ENCODE measurements around the gene TOP3B. TPM values are rescaled to one million over a fixed set of nuclear protein-coding genes. Genes with fewer than 3 reads are reported as not detected.
A peak's percentile ranks its signal among the peaks of the same experiment; 100 is the strongest.

The TOP3B gene
- total RNA-seq, 1 donor from 2014 or later, result 13.4 TPM

DNA sequence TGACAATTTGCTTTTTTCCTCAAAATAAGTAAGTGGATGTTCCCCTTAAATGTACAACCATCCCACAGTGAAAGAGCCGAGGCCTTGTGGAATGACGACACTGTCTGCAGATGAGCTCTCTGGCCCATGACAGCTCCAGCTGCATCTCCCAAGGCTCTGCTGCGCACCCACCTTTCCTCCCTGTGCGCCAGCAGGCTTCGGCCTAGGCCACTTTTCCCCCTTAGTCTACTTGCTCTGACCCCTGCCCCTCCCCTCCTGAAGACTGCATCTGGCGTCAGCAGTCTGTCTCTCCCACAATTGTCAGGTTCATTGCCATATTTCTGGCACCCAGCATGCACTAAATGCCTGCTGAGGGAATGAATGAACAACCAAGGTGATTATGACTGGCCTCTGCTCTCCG lies 2.0 kb downstream of the TOP3B start:
- no peak for DNase-seq

DNA sequence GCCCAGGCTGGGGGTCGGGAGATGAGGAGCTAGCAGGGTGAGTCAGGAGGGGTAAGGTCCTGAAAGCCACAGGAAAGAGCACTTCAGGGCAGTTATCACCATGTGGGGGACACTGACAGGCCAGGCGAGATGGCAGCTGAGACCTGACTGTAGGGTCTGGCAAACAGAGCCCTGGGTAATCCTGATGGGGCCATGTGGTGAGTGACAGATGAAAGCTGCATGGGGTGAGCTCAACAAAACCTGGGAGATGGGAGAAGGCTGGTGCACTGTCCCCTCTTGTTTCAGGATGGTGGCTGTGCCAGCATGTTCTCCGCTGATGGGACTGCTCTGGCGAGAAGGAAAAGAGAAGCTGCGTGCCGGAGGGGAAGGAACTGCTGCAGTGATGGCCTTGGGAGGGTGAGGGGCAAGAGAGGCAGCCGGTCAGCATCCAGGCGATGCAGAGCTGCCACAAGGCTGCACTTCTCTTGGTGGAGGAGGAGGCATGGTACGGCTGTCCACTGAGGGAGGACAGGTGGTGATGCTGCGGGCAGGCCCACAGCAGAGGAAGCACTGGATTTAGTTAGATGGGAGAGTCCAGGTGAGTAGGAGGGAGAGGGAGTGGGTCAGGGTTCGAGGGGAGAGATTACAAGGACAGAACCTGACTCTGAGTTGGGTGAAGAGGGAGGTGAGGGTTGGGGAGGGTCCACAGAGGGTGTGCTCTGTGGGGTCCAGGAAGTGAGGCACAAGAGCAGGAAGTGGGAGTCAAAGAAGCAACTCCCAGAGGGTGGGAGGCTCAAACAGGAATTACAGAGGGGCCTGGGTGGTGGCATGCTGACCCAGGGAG lies 3.8 kb downstream of the TOP3B start:
- no peak for DNase-seq

DNA sequence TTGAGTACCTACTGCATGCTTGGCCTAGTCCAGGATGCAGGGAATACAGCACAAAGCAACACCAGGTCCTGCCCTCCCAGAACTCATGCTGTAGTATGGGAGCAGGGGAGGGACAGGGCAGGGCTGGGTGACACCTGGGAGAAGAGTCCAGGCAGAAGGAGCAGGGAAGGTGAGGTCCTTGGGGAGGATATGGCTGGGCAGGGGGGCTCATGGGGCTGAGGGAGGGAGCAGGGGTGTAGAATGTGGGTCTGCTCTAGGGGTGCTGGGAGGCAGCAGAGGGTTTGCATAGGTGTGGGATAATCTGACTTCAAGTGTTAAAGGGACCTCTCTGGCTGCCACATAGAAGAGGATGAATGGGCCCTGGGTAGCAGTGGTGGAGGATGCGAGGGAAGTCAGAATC lies 4.8 kb downstream of the TOP3B start:
- no peak for DNase-seq

DNA sequence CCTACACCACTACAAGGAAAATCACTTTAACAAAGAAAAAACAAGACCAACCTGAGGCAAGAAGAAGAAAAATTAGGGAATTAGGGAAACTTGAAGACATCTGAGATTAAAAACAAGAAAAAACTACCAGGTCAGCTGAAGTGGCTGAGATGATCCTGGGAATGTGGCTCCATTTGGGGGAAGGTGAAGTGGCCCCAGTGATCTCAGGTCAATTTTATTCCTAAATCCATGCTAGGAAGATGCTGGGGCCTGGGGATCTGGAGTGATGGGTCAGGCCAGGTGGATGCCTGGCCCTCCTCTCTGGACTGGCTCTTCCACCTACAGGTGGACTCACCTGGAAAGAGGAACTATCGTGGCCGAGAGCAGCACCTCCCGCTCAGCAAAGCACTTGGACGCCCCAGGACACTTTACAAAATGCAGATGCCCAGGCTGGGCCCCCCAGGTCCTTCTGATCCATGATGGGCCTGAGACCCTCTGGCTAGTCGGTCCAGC lies 6.7 kb downstream of the TOP3B start:
- DNase-seq, result no peak

DNA sequence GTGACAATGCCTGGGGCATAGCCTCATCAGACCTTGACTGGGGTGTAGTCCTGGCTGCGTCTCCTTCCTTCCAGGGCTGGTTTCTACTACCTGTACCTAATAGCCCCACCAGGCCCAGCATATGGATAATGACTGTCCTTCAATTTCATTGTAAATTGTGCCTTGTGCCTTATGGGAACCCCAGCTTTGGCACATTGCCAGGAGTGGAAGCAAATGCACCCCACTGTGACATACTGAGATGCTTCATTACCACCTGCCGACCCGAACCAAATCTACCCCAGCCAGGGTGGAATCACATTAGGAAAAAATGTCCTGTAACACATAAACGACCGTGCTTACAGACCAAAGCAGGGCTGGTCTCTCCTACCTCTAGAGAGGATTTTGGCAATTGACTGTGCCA lies 7.3 kb downstream of the TOP3B start:
- DNase-seq, result no peak

DNA sequence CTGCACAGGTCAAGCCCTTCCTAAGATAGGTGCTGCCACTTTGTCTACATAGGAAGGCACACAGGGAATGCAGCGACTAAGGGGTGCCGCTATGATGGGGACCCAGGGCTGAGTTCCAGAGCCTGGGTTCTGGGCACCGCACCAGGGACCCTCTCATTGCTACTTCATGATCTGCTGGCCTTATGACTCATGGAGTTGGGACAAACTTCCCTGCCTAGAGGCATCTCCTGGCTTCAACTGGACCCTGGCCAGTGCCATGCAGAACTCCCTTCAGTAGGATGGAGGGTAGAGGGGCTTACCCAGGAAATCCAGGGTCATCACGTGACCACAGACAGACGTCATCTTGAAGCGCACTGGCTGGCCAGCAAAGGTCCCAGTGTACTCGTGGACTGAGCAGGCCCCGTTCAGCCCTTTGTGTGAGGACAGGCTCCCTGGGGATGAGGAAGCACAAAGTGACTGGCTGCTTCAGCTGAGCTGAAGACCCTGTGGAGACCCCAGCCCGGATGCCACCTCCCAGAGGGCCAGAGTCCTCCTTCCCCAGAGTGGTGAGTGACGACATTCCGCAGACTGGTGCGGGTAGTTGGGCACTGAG lies 8.4 kb downstream of the TOP3B start:
- no peak for DNase-seq

DNA sequence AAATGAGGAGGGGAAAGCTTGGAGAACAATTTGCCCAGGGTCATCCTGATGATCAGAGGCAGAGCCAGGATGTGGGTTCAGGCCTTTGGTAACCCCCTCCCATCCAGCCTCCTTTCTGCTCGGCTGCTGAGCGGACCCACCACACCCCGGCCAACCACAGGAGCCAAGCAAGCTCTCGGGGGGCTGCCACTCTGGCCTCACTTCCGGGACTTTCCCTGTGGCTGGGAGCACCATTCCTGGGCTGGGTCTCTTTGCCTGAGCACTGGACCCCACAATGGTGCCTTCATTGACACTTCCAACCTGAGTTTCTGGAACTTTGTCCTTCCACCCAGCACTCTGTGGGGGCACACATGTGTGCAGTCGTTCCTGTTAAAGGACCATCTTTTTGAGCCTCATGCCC lies 9.8 kb downstream of the TOP3B start:
- DNase-seq, result no peak

DNA sequence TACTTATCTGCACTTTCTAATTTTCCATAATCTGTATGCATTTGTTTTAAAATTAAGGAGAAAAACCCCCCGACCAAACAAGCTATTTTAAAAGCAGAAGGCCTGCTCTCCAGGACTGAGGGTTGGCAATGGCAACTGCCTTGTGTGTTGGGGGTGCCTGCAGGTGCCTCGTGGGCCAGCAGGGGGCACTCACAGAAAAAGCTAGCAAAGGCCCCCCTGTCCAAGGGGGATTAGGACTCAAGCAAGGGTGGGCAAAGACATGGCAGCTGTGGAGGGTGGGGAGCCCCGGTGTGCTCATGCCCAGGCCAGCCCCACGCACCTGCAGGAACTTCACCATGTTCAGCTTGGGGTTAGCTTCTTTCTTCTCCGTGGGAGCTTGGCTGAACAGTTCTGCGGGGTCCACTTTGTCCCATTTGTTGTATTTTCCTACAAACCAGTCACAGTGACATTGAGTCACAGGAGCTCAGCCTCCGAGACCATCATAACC lies 10.3 kb downstream of the TOP3B start:
- DNase-seq, result peak; percentile 7

DNA sequence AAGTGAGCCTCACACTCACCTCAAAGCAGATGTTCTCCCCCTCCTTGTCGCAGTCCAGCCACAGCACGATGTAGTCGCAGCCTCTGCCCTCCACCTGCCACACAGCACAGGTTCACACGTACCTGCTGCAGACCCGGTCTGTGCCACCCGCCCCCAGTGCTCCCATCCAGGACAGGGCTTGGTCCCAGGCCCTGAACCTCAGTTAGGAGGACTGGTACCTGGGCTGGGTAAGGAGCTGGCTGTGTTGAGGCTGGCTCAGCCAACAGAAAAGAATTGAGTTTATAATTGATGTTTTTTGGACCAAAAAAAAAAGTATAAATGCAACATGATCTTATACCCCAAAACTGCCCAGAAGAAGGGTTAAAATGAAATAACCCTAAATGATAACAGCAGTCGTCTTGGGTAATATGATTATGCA lies 10.7 kb downstream of the TOP3B start:
- no peak for DNase-seq

DNA sequence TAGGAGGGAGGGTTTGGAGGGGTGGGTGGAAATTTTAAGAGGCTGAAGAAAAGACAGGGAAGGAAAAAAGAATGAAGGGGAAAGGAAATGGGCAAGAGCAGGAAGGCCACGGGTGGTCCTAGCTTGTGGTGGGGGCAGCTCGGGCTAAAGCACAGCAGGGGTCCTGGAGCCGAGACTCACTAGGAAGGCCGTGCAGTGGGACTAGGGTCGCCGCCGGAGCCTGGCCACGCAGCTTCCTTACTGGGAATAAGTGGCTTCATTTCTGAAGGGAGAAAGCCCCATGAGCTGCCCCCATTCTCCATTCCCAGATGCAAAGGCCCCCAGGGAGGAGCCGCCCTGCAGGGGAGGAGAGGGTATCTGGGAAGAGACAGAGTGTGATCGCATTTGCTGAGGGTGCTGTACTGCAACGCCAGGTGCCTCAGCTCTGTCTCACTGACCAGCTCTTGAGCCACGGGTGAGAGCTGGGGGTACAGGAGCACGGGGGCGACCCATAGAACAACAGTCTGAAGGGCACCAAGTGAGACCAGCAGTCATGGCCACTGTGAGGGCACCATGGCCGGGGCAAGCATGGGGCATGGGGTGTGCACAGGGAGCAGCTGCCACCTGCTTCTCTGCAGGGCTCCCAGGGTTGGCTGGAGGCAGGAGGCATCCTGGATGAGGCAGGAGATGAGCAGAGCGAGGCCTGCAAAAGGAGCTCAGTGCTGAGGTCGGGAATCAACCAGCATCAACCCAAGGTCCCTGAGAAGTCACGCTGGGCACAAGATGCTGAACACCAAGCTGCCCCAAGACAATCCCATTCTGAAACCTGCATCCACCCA lies 11.6 kb downstream of the TOP3B start:
- DNase-seq, result no peak

DNA sequence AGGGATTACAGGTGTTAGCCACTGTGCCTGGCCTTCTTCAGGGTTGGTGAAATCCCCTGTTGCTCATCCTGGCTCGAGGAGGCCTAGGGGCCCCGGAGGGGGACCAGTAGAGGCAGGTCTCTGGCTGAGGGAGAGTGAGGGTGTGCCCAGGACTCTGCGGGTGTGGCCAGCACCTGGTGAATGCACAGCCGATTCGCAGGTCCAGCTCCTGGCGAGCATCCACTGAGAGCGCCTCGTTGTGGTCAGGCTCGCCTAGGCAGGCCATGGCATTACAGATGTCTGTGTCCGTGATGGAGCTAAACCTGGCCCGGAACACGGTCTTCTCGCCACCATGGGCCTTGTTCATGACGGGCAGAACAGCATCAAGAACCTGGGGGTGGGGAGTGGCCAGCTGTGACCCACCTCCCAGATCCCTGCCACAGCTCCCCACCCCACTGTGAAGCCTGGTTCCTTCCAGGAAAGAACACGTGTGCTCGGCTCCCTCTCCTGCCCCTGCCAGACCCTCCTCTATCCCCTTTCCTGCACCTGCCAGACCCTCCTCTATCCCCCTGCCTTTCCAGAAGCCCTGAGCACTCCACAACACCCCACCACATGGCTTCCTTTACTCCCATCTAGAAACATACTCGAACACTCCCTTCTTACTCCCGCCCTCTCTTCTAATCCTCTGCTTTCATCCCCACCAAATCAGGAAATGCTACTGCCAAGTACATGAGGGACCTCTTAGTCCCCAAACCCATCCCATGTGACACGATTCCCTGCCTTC lies 12.4 kb downstream of the TOP3B start:
- DNase-seq, result no peak

DNA sequence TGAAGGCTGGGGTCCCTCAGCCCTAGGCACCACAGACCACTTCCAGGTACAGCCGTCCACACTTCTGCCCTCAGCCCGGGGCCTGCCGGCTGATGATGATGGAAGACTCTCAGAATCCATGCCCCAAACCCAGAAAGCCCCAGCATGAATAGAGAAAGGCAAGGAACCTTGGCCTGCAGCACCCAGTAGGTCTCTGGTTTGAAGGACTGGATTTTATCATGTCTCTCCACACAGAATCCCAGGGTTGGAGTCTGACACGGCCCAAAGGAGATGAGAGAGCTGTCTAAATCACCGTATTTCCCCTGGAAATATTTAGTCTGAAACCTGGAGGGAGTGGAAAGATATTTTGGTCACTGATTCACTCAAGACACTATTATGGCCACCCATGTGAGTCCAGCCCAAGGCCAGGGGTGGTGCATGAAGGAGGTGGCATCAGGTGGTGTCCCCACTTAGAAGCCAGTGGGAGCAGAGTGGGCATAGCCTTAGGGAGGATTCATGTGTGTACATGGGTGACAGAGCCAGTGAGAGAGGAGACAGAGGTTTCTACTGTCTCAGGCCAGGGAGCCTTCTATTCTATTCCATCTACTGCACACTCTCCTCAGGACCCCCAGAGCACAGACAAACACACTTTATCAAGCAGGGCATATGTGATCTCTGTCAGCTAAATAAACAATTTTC lies 14.0 kb downstream of the TOP3B start:
- DNase-seq, result no peak

DNA sequence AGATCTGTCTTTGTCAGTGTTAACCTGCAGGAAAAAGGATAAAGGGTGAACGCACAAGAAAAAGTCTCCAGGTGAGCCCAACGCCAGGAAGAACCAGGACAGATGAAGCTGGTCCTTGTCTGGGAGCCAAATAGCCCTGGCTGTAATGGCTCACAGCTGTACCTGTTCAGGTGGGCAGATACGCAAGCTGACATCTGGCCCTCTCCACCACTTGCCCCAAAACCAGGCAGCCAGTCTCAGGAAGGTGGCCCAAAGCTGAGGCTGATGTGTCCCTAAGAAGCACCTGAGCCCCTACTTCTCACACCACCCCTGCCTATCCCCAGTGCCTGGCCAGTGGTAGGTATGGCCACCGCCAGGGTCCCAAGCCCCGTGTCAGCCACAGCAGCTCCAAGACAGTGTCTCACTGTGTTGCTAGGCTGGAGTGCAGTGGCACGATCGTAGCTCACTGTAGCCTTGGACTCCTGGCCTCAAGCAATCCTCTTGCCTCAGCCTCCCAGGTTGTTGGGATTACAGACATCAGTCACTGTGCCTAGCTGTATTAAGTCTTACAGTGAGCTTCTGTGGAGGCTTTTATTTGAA lies 14.8 kb downstream of the TOP3B start:
- DNase-seq, result no peak

DNA sequence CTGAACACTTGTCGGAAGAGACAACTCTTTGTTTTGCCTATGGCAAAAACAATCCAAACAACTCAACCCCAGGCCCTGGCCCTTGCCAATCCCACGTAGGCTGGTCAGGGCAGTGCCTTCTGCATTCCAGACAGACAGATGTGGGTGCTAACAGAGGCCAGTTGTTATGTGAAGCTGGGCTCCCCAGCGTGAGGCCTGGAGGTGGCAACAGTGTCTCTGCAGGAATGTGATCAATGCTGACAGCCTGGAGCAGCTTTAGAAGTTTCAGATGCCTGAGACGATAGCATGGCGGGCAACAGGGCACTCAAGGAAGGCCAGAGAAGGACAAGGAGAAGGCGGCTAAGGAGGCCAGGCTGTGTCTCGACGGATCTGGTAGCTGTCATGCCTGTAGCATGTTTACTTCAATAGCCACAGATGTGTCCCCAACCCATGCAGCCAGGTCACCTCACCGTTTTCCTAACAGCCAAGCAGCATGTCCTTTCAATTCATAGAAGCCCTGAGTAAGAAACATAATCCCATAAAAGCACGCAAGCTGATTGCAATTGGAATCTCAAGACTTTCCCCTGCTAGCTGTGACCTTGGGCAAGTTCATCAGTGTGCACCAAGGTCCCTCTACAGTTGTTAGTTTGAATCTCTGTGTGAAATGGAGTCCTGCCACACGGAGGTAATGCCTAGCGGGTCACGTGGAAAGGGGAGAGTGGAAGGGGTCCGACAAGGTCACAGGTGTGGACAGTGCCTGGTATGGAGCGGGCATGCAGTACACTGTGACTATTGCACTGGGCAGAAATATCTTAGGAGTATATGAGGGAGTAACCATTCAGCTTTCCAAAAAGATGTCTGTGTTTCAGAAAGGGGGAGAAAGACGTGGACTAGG lies 15.7 kb downstream of the TOP3B start:
- no peak for DNase-seq

DNA sequence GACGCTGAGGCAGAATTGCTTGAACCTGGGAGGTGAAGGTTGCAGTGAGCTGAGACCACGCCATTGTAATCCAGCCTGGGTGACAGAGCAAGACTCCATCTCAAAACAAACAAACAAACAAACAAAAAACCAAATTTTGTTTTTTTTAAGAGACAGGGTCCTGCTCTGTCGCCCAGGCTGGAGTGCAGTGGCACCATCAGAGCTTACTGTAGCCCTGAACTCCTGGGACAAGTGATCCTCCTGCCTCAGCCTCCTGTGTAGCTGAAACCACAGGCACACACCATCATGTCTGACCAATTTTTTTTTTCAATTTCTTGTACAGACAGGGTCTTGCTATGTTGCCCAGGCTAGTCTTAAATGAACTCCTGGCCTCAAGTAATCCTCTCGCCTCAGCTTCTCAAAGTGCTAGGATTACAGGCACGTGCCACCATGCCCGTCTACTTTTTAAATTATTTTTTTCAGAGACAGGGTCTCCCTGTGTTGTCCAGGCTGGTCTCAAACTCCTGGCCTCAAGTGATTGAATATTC lies 16.8 kb downstream of the TOP3B start:
- DNase-seq, result no peak

DNA sequence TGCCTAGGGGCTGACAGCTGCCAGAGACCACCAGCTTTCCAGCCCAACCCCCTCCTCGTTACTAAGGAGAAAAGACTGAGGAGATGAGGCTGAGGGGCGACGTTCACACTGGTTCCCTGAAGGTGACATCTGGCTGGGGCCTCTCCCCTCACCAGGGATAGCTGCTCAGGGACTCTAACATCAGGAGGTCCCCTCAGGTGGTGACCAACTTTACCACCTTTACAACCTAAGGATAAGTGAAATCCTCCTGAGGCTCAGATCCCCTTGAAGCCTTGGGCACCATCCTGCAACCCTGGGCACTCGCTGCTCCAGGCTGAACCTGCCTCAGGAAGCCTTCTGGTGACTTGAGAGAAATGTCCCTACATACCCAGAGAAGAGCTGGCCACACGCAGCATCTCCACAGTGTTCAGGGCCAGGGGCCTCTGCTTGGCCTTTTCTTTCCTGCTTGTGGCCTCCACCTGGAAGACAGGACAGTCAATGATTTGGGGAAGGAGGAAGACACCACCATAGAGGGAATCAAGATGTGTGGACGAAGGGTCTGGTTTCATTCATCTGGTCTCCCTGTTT lies 17.6 kb downstream of the TOP3B start:
- no peak for DNase-seq

DNA sequence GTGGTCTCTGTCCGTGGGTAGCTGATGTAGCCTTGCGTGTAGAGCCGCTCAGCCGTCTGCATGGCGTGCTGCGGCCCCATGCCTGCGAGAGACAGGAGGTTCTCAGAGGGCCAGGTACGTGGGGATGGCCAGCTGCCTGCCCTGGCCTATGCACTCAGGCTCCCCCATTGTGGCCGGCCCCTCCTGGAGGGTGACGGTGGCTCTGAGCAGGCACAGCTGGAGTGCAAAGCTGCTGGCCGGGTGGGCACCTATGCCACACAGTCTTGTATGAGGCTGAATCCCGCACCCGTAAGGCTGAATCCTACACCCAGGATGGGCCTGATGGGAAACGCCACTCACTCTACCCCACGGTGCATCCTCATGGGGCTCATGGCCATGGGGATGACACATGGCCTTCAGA lies 18.4 kb downstream of the TOP3B start:
- DNase-seq, result no peak

DNA sequence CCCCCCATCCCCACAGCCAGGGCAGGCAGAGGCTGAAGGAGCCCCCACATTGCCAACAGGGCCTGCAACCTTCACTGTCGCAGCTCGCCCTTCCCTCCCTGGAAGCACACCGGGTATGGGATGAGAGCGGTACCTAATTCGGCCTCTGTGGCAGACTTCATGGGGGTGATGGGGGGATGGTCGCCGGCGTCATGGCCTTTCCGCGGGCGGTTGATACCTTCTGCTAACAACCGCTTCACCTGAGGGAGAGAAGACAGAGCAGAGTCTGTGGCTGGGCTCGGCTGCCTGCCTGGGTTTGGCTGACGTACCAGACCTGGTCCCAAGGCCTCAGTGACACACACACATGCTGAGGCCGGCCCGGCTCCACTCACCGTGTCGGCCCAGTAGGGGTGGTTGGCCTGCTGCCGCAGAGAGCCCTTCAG lies 18.8 kb downstream of the TOP3B start:
- DNase-seq, result no peak

DNA sequence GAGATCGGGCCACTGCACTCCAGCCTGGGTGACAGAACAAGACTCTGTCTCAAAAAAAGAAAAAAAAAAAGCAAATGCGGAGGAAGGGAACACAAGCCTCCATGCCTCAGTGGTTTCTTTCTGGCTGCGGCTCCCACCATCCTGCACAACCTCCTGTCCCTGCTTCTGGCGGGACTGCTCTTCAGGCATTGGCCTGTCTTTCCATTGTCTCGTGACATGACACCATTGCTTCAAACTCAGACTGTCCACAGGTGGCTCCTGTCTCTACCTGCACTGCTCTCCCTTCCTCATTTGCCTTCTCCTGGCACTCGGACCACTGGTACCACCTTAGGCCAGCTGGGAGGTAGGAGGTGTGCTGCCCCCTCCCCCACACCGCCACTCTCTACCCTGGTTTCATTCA lies 19.3 kb downstream of the TOP3B start:
- no peak for DNase-seq

DNA sequence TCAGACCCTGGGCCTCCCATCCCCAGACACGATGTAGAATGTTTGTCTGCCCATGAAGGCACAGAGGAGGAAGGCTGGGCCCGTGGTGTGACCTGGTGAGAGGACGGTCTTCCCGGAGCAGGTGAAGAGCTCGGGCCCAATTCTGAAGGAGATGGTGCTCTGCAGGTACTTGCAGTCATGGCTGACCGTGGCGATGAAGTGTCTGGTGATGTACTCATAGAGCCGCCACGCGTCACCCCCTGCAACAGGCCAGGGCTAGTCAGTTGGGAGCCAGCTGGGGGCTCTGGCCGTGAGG lies 20.0 kb downstream of the TOP3B start:
- DNase-seq, result no peak

Data from occipital lobe (tissue), 2 donors.